Calu3 (cell line): ENCODE results near the gene FHIT. TPM values are rescaled to one million over a fixed set of nuclear protein-coding genes. Genes with fewer than 3 reads are reported as not detected.
"Not testable (repeated sequence)": the region's sequence is repeated elsewhere in the genome, so short reads cannot be mapped to it uniquely, and the experiment has no call there.

Experiments
- BruUV-seq: library from RNA; stranded (reverse); fragments of 400-500 nt; replicated peaks from 2 replicates; lab custom pipeline; 2021; lab: Mats Ljungman, UMichigan
- CTCF ChIA-PET: fragments of 300-600 bp; sonication (Branson Sonifier 250); formaldehyde crosslinking; loops from one replicate; lab custom pipeline; 2022; ENCODE audit warnings: antibody characterized with exemption; lab: Charles Lee
- DNase-seq: peaks from one replicate; pipeline ENCODE4 v3.0.0; 2022
- H3K27ac Mint-ChIP-seq: one replicate; pipeline ENCODE4 v1.8.0; 2022; ENCODE audit warnings: mixed read lengths; ENCODE audit not compliant: unreplicated experiment
- H3K27me3 Mint-ChIP-seq: one replicate; pipeline ENCODE4 v1.8.0; 2022; ENCODE audit warnings: mixed read lengths; ENCODE audit not compliant: unreplicated experiment
- H3K36me3 Mint-ChIP-seq: one replicate; pipeline ENCODE4 v1.8.0; 2022; ENCODE audit warnings: mild to moderate bottlenecking, moderate library complexity, mixed read lengths; ENCODE audit not compliant: insufficient read depth, unreplicated experiment
- H3K4me1 Mint-ChIP-seq: one replicate; pipeline ENCODE4 v1.8.0; 2022; ENCODE audit warnings: mild to moderate bottlenecking, low read depth, mixed read lengths; ENCODE audit not compliant: unreplicated experiment
- H3K4me3 Mint-ChIP-seq: one replicate; pipeline ENCODE4 v1.8.0; 2022; ENCODE audit warnings: mild to moderate bottlenecking, low read depth, moderate library complexity, mixed read lengths; ENCODE audit not compliant: unreplicated experiment
- H3K9me3 Mint-ChIP-seq: one replicate; pipeline ENCODE4 v1.8.0; 2022; ENCODE audit warnings: low read depth, mixed read lengths; ENCODE audit not compliant: unreplicated experiment
- intact Hi-C: fragments of 100-400 bp; cut with micrococcal nuclease; formaldehyde crosslinking; loops from one replicate; pipeline ENCODE4 v1.10.0; 2022; ENCODE audit not compliant: unreplicated experiment
- total RNA-seq: library from RNA; stranded (reverse); gene quantifications from 2 replicates; pipeline ENCODE4 v1.2.3, GENCODE V29; 2022
- TF ChIP-seq, protein P1 (sequence below): fragments of 200-600 bp; IDR thresholded peaks from one replicate; pipeline ENCODE4 v1.8.0; 2022; ENCODE audit warnings: antibody characterized with exemption; ENCODE audit not compliant: unreplicated experiment

Gene FHIT
- total RNA-seq, 1 experiment from 2014 or later: 6.2 TPM

DNA sequence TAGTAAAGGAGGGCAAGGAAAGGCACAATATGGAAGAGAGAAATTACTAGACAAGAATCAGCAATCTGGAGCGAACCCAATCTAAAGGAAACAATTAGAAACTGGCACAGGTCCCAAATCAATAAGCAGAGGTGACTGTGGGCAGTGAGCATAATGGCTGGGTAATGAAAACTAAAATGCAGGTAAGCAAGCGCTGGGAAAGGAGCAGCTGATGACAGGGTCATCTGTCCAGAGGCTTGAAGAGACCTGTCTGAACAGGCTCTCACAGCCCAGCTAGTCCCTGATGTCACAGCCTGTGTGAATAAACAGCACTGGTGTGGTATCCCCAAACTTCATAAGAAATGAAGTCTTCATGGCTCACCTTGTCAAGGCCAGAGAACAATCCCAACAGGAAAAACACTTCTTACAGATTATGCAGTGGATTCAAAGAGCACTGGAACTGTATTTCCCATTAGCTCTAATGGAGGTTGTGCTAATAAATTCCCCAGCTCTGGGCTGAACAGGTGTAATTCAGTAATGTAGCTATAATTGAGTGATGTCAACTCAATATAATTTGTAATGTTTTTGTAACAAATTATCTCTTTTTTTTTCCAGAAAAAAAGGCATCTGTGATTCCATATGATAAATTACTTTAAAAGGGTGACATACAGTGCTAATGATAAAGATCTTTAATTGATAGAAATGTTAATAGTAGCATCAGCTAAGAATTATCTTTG is 197.3 kb downstream of the FHIT start:
- Mint-ChIP-seq H3K36me3 (no peaks in the 10 kb centered on the region), H3K27ac (peak overlapping the region; percentile 52), H3K9me3 (no peaks in the 10 kb centered on the region), H3K27me3 (no peaks in the 10 kb centered on the region), H3K4me1 (peaks cover 9% of the 10 kb centered on the region), H3K4me3 (no peak overlapping the region)
- peak; percentile 8 for DNase-seq
- intact Hi-C loops: no loop called here
- TF ChIP-seq, protein P1, sequence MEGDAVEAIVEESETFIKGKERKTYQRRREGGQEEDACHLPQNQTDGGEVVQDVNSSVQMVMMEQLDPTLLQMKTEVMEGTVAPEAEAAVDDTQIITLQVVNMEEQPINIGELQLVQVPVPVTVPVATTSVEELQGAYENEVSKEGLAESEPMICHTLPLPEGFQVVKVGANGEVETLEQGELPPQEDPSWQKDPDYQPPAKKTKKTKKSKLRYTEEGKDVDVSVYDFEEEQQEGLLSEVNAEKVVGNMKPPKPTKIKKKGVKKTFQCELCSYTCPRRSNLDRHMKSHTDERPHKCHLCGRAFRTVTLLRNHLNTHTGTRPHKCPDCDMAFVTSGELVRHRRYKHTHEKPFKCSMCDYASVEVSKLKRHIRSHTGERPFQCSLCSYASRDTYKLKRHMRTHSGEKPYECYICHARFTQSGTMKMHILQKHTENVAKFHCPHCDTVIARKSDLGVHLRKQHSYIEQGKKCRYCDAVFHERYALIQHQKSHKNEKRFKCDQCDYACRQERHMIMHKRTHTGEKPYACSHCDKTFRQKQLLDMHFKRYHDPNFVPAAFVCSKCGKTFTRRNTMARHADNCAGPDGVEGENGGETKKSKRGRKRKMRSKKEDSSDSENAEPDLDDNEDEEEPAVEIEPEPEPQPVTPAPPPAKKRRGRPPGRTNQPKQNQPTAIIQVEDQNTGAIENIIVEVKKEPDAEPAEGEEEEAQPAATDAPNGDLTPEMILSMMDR: no peak
- BruUV-seq: no TSS peak
- CTCF ChIA-PET: no interaction called here

DNA sequence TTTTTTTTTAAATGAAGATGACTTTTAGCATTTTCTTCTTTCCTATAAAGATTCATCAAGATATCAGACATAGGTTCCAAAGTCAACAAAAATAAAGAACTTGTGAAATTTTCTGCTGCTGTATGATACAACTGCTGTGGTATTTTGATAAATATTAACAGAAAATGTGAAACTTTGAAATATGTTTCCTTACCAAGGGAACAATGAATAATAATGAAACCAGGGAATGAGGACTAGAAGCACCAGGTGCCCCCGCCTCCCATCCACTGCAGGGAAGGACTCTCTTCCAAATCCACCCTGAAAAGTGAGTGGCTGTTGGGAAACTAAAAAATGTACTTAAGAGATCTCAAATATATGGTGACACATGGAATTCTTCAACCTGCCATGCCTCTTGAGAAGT is 198.4 kb downstream of the FHIT start:
- Mint-ChIP-seq H3K4me1 (peaks cover 9% of the 10 kb centered on the region), H3K27ac (peak overlapping the region; percentile 52), H3K27me3 (no peaks in the 10 kb centered on the region), H3K9me3 (no peaks in the 10 kb centered on the region), H3K36me3 (no peaks in the 10 kb centered on the region), H3K4me3 (no peak overlapping the region)
- intact Hi-C loops: no loop called here
- BruUV-seq: no TSS peak
- peak; percentile 2 for DNase-seq
- CTCF ChIA-PET: no interaction called here
- TF ChIP-seq, protein P1: no peak

DNA sequence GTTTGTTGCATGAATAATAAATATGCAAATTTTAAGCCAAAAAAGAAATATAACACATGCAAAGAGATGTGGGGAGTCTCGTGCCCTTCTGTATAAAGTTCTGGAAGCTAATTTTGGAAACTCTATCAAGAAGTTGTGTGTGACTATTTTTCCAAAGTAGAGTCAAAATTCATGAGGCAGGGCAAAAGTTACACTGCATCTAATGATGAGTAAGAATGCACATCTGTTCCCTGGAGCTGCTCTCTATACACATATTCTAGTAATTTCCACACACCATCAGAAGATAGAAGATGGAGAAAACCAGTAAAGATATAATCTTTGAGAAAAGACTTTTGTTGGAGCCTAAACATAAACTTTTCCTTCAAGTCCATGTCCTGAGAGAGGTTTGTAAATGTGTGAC is 199.6 kb downstream of the FHIT start:
- intact Hi-C loops: no loop called here
- Mint-ChIP-seq H3K36me3 (no peaks in the 10 kb centered on the region), H3K4me1 (peaks cover 9% of the 10 kb centered on the region), H3K9me3 (no peaks in the 10 kb centered on the region), H3K27me3 (no peaks in the 10 kb centered on the region), H3K4me3 (no peak overlapping the region), H3K27ac (no peak overlapping the region)
- no peak for DNase-seq
- CTCF ChIA-PET: no interaction called here
- TF ChIP-seq, protein P1: no peak
- no TSS peak for BruUV-seq

DNA sequence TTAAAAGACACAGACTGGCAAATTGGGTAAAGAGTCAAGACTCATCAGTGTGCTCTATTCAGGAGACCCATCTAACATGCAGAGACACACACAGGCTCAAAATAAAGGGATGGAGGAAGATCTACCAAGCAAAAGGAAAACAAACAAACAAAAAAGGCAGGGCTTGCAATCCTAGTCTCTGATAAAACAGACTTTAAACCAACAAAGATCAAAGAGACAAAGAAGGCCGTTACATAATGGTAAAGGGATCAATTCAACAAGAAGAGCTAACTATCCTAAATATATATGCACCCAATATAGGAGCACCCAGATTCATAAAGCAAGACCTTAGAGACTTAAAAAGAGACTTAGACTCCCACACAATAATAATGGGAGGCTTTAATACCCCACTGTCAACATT is 206.1 kb downstream of the FHIT start:
- BruUV-seq, H3K27ac Mint-ChIP-seq, H3K27me3 Mint-ChIP-seq, H3K4me3 Mint-ChIP-seq, H3K4me1 Mint-ChIP-seq, H3K36me3 Mint-ChIP-seq, intact Hi-C loops, CTCF ChIA-PET, DNase-seq, H3K9me3 Mint-ChIP-seq: not testable (repeated sequence)

DNA sequence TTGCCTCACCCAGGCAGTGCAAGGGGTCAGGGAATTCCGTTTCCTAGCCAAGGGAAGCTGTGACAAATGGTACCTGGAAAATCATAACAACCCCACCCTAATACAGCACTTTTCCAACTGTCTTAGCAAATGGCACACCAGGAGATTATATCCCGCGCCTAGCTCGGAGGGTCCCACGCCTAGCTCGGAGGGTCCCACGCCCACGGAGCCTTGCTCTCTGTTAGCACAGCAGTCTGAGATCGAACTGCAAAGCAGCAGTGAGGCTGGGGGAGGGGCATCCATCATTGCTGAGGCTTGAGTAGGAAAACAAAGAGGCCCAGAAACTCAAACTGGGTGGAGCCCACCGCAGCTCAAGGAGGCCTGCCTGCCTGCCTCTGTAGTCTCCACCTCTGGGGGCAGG is 208.1 kb downstream of the FHIT start:
- intact Hi-C loops: no loop called here
- Mint-ChIP-seq H3K4me3 (no peak overlapping the region), H3K27me3 (no peaks in the 10 kb centered on the region), H3K36me3 (no peaks in the 10 kb centered on the region), H3K4me1 (no peaks in the 10 kb centered on the region), H3K27ac (no peak overlapping the region), H3K9me3 (no peaks in the 10 kb centered on the region)
- BruUV-seq: no TSS peak
- no peak for DNase-seq
- CTCF ChIA-PET: no interaction called here
- TF ChIP-seq, protein P1: no peak
